Endometrial microvascular endothelial cells (primary cell): ENCODE data around the gene TEX2. TPM values are rescaled to one million over a fixed set of nuclear protein-coding genes. Genes with fewer than 3 reads are reported as not detected.

Source experiments
- in situ Hi-C: cut with HindIII; loops from 2 replicates; pipeline ENCODE4 v1.10.0; 2017; ENCODE audit warnings: low sequenced_read_pairs, low pct_unique_long_range_greater_than_20kb; ENCODE audit errors: inconsistent ontology term
- total RNA-seq: library from RNA; depleted of rRNA; stranded (reverse); fragments of >200 nt; gene quantifications from one replicate; pipeline ENCODE4 v1.2.3, GENCODE V29; 2015; ENCODE audit errors: inconsistent ontology term

TEX2 gene
- total RNA-seq, 1 donor from 2014 or later: 24.9 TPM

DNA sequence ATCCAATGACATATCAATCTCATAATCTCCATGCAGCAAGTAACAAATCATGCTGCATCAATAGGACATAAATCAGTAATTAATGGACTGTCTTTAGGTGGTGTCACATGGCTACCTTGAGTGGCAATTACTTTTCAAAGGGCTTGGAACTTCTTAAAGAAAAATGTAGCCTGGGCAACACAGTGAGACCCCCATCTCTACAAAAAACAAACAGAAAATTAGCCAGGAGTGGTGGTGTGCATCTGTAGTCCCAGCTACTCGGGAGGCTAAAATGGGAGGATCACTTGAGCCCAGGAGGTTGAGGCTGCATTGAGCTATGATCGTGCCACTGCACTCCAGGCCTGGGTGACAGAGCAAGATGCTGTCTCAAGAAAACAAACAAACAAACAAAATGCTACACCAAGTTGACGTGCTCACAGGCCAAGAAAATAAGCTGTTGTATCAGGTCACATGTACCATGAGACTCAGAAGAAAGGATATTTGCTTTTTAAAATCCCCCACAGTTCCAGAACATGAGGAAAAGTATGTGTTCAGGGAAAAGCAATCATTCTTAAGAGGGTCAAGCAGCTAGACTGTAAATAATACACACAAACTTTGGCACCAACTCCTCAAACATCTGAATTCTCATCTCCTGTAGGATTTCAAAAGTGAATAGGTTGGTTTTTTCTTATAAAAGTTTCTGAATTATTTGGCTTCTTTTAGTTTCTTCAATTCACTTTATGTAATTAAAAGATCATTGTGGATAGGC, 109.3 kb downstream of the TEX2 start:
- in situ Hi-C loops: no loop called here

DNA sequence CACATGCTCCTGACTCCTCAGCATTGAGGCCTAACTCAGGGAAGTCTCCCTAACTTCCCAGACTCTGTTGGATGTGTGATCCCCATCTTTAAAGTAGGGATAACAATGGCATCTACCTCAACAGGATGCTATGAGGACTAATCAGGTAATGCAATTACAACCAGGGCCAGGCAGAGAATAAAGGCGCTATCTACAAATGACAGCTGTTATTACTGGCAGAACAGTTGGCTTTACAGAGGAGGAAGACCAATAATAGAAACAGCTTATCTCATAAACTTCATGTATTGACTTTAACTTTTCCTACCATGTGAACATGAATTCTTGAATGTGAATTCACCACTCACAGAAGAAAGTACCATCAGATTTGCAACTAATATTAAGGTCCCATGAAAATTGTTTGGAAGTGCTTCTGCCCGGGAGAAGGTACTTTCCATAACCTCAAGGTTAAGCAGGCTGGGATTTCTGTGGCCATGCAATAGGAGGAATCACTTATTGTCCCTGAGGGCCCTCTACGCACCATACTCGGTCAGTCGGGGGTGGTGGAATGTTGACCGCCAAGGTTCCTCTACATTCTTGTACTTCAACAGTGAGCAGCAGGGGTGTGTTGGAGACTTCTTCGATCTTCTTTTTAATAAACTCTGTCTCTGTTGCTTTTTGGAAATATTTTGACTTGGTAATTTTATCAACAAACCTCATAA, 110.5 kb downstream of the TEX2 start:
- in situ Hi-C loops: no loop called here

DNA sequence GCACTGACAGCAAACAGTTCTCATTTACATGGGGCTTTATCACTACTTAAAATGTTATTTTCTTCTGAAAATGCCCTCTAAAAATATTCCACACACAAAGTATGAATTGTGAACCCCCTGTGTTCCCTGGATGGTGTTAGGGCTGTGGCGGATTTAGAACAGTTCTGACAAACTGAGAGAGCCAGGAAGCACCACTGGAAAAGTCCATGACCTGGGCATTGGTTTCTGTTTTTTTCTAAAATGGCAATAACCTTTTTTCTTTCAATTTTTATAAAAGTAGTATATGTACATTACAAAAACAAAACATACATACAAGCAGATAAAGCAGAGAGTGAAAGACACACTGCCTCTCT, 112.1 kb downstream of the TEX2 start:
- in situ Hi-C loops: no loop called here

DNA sequence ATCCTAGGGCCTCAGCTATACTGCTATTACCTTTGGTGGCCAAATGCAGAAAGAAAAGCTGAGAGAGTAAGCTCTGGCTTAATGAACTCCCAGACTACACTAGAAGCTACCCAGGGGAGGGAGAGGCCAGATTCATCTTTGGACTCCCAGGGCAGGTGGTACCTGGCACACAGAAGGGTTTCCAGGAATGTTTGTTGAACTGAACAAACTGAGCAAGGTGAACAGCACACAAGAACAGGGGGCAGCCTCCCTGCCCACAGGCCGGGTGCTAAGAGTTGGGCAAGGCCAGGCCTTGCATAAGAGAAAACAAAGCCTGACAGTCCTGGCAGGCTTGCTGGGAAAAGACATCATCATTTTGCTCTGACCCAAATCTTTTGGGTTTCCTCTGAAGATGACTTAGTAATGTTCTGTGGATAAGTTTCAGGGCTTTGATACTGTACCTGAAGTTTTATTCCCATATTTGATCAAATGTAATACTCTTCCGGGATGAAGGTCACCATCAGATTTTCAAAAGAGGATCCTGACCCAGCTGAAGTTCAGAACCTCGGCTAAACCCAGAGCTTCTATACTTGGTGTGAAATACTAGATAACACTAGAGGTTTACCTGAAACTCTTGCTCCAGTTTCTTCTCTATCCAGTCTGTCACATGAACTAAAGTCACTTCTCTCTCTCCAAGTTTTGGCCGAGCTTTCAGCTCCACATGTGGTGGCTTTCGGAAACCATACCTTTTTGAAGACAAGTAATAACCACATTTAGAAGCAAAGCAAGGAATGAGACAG, 112.6 kb downstream of the TEX2 start:
- in situ Hi-C loops: no loop called here

DNA sequence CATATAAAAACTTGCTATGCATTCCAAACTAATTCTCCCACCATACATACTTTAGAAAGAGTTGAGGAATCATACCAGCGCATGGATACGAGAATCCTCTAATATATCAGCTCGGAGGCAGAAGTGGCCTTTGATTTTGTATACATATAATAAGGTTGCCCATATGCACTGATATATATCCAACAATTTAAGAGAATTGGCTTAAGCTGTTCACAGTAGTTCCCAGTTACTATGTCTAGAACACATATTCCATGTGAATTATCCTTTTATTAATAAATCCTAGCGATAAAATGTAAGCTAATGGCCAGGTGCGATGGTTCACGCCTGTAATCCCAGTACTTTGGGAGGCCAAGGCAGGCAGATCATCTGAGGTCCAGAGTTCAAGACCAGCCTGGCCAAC, 113.9 kb downstream of the TEX2 start:
- in situ Hi-C loops: no loop called here

DNA sequence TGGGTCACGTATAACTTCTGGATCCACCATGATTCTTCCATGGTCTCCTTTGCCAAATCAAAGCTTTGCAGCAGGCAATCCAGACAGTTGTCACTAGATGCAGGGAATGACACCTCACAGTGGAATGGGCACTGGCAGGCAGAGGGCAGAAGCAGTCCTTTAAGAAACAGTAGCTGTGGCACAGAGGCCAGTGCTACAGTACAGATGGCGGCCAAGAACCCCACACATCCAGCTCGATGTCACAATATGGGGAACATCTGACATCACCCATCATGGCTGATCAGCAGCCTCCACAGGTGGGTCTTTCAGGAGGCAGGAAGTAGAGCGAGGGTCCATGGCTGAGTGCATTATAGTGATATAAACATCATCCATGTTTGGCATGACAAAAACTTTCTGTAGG, 114.4 kb downstream of the TEX2 start:
- in situ Hi-C loops: no loop called here

DNA sequence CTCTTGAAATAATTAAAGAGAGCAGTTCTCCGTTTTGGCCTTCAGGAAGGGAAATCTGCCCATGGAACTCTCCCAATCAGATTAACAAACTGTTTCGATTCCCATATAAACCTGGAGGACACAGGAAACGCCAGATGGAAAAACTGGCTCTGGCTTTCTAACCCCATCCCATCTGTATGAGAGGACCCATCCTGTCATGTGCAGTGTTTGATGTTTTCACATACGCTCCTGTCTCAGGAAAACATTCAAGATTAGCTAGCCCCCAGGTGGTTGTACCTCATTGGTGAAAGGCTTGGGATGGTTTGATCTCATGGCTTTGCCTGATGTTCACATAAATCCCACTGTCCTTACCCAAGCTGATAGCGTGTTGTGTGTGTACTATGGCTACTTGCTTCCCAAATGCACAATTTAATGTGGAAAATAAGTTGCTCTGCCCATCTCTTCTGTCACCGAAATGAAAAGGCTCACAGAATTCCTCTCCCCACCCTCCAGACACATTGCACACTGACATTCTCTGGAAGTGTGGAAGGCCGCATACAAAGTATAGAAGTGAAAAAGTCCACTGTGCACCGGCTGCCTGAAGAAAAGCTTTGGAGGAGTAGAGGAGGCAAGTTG, 114.9 kb downstream of the TEX2 start:
- in situ Hi-C loops: no loop called here

DNA sequence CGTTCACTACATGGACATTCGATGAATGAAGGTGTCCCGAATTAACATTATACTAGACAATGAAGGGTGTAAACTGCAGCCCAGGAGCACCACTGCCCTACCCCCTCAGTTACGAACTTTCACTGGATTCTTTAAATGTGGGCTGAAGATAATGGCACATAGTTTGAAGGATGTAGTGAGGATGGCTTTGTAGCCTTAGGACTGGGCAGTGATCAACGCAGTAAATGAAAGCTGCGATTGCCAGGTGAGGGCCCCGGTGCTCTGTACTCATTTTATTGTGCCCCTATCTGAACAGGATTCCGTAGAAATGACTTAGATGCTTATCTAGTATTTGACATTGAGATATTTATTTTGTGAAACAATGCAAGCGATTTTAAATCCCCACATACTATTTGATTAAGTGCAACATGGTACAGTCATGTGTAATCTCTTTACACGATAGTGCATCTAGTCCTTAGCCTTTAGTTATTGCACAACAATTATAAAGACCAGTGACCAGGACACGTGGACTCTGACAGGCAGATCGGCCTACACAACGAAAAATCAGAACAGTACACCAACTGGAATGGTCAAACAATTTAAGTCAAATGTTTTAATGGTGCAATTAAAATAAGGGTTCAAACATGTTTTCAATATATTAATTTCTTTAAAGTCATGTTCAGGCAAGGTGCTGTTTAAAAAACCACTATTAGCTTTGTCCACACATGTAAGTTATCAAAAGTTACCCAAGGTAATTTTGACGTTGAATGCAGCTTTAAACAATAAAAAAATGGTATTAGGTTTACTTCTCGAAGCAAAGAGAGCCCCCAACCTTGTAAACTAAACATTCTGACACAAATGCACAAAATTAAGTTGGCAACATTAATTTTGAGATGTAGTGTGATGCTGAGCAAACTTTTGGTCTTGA, 115.7 kb downstream of the TEX2 start:
- in situ Hi-C loops: no loop called here

DNA sequence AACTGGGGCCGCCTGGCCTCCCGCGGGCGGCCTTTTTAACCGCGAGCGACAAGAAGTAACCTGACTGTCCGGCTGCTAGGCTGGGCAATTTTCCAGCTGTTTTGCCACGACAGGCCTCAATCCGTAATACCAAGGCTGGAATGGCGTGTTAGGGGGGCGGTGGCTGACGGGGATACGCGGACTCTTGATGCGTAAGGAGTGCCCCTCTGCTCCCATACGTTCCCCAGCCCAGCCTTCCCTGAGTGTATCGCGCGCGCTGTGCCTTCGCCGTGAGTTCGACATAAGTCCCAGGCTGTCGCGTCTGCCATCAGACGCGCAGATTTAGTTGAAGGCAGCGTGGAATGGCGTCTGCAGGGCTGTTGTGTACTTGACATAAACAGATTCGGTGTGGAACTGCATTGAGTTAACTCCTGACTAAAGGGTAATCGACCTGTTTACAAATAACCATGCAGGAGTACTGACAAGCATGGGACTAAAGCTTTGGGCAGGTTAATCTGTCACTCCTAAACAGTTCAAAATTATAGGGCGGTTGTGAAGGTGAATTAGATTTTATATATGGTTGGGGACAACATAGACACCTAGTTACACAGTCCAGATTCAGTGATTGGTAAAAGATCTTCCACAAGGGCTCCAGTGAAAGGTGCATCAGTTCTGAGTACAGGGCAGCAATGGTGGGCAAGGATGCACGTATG, 116.5 kb downstream of the TEX2 start:
- in situ Hi-C loops: no loop called here

DNA sequence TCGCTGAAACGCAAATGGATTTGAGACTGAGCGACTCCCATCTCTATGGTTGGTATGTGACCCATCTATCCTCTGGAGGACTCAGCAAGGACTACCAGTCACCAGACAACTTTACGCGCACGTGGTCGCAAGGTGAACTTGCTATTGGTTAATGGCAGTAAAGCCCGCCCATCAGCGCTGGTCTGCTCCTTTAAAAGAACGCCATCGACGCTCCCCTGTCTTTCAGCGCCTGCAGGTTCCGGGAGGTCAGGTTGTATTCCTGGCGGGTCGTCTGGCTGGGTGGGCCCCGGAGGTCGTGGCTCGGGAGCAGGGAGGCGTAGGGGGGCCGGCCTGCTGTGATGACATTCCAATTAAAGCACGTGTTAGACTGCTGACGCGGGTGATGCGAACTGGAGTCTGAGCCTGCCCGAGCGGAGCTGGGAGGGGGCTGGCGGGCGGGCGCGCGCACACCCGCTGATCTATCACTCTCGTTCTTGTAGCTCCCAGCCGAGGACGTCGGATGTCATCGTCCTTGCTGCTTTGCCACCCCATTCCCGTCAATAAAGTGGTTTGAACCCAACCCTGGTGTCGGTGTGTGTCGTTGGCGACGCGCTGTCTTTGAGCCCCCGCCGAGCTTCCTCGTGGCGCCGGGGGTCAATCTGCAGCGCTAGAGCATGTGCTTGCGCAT, 117.2 kb downstream of the TEX2 start:
- in situ Hi-C loops: no loop called here

DNA sequence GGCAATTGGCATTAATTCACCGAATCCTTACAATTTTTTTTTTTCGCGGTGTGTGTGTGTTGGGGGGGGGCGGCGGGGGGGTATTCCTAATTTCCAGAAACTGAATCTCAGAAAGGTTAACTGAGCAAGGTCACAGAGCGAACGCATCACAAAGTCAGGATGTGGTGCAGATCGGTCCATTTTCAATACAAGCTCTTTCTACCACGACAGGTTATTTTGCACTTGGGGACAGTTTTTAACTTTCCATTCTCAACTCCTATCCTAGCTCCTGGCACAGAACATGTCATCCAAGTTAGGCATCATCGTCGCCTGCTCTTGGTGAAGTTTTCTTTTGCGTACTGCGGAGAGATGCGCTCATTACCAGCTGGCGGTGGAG, 117.7 kb downstream of the TEX2 start:
- in situ Hi-C loops: no loop called here

DNA sequence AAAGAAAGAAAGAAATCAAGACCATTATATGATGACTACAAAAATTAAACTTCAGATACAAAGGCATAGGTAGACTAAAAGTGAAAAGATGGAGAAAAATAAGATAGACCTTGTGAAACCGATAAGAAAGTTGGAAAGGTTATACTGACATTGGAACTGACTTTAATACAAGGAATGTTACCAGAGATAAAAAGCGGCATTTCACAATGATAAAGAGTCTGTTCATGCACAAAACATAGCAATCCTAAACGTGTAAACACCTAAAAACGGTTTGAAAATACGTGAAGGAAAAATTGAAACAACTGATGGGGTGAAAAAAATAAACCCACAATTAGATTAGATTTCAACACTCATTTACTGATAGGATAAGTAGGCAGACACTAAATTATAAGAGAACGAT, 123.5 kb downstream of the TEX2 start:
- in situ Hi-C loops: no loop called here

DNA sequence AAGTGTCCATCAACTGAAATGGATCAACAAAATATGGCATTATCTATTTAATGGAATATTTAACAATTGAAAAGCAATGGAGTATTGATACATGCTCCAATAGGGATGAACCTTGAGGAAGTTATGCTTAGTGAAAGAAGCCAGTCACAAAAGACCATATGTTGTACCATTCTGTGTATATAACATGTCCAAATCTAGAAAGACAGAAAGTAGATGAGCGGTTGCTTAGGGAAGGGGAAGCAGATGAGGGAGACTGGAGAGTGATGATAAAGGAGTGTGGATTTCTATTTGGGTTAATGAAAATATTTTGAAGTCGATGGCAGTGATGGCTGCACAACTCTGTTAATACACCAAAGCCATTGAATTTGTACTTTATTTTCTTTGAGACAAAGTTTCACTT, 124.6 kb downstream of the TEX2 start:
- in situ Hi-C loops: no loop called here

DNA sequence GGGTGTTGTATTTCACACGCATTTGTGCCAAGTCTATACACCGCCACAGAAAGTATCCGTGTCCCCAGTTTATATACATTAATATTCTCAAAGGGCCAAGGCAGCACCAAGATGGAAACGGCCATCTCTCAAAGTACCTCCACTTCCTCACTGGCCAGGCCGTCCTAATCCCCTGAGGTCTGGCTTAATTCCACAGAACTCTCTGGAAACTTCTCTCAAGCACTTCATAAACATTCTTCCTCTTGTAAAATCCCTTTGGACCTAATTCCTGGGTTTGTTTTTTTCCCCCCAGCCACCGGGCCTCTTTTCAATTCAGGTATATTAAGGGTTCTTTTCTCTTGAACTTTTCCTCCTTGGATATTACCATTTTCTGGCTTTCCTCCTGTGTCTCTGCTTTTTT, 128.1 kb downstream of the TEX2 start:
- in situ Hi-C loops: no loop called here

DNA sequence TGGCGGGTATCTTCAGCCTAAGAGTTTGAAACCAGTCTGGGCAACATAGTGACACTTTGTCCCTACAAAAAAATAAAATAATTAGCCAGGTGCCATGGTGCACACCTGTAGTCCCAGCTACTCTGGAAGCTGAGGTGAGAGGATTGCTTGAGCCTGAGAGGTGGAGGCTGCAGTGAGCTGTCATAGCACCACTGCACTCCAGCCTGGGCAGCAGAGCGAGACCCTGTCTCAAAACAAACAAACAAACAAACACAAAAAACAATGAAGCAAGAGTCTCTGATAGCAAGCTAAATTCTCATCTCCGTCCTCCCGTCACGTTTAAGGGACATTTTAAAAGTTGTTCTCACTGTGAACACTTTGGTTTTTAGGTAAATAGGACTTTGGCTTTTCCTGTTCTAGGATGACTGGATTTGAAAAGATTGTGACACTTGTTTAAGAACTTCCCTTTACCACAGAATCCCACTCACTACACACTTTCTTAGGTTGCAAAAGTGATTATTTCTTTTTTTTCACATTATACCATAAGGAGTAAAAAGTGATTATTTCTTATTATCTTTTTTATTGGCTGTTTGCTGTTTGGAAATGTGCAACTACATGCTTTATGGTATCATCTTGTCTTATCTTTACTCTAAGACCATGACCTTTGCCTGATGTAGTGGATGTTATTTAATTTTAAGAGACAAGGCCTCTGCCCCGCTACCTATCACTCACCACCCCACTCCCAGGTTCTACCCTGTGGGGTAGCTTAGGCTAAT, 128.7 kb downstream of the TEX2 start:
- in situ Hi-C loops: no loop called here

DNA sequence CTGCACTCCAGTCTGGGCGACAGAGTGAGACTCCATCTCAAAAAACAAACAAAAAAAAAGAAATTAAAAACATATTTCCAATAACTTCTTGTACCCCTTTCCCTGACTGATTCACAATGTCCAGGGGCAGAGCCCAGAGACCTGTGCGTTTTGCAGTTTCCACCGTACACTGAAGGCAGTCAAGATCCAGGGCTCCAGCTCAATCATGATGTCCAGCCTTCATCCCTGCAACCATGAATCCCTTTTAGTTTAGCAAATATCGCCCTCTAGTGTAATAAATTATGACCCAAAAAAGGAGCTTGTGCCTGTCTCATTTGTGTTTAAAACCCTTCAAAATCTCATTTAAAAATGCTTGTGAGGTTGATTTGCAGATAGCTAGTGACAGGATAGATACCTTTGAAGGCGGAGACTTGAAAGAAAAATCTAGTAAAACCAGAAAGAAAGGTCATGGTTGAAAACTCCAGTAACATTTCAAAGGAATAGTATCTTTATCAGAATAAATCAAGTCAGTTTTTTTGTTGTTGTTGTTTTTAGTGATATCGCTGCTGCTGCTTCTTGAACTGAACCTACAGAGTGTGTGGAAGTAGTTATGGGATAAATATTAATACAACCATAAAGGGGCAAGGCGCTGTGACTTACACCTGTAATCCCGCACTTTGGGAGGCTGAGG, 129.4 kb downstream of the TEX2 start:
- in situ Hi-C loops: no loop called here
